H9 (cell line): Measurements from ENCODE around the gene AHSG. TPM values are rescaled to one million over a fixed set of nuclear protein-coding genes. Genes with fewer than 3 reads are reported as not detected.

ENCODE experiments used
- DNase-seq: peaks from one replicate; pipeline ENCODE4 v3.0.0-alpha.2; 2017
- H2AFZ ChIP-seq: one replicate; pipeline ENCODE4 v1.6.1; 2013; ENCODE audit warnings: mild to moderate bottlenecking, low read length, control low read depth, moderate library complexity
- H2AK5ac ChIP-seq: 2 replicates; pipeline ENCODE4 v1.6.1; 2013; ENCODE audit warnings: low read length, control low read depth, mixed read lengths; ENCODE audit not compliant: insufficient read length
- H2BK120ac ChIP-seq: one replicate; pipeline ENCODE4 v1.6.1; 2013; ENCODE audit warnings: low read depth, mild to moderate bottlenecking, low read length, control low read depth, inconsistent platforms; ENCODE audit not compliant: poor library complexity, severe bottlenecking
- H2BK12ac ChIP-seq: 2 replicates; pipeline ENCODE4 v1.6.1; 2013; ENCODE audit warnings: low read length, control low read depth, mixed read lengths, low read depth; ENCODE audit not compliant: insufficient read length
- H2BK15ac ChIP-seq: 2 replicates; pipeline ENCODE4 v1.6.1; 2013; ENCODE audit warnings: low read depth, low read length, control low read depth
- H2BK20ac ChIP-seq: one replicate; pipeline ENCODE4 v1.6.1; 2013; ENCODE audit warnings: low read depth, mild to moderate bottlenecking, low read length, control low read depth, inconsistent platforms; ENCODE audit not compliant: poor library complexity, severe bottlenecking
- H2BK5ac ChIP-seq: 2 replicates; pipeline ENCODE4 v1.6.1; 2013; ENCODE audit warnings: low read length, control low read depth, mixed read lengths; ENCODE audit not compliant: insufficient read length
- H3K14ac ChIP-seq: 2 replicates; pipeline ENCODE4 v1.6.1; 2013; ENCODE audit warnings: low read length, control low read depth; ENCODE audit not compliant: insufficient read depth
- H3K18ac ChIP-seq: 2 replicates; pipeline ENCODE4 v1.6.1; 2013; ENCODE audit warnings: low read depth, mild to moderate bottlenecking, mixed read lengths, low read length, control low read depth; ENCODE audit not compliant: insufficient read length
- H3K23ac ChIP-seq: 2 replicates; pipeline ENCODE4 v1.6.1; 2013; ENCODE audit warnings: low read length, control low read depth, mixed read lengths, low read depth; ENCODE audit not compliant: insufficient read length
- H3K23me2 ChIP-seq: 2 replicates; pipeline ENCODE4 v1.6.1; 2013; ENCODE audit warnings: low read depth, mild to moderate bottlenecking, mixed read lengths, low read length, control low read depth; ENCODE audit not compliant: insufficient read length, poor library complexity, severe bottlenecking
- H3K27ac ChIP-seq: 2 replicates; pipeline ENCODE4 v1.5.1; 2013; ENCODE audit warnings: low read length, control low read depth, mixed read lengths, low read depth; ENCODE audit not compliant: insufficient read length
- H3K27me3 ChIP-seq: 2 replicates; pipeline ENCODE4 v1.6.1; 2013; ENCODE audit warnings: low read length, control low read depth, inconsistent platforms; ENCODE audit not compliant: insufficient read depth
- H3K4ac ChIP-seq: 2 replicates; pipeline ENCODE4 v1.6.1; 2013; ENCODE audit warnings: low read depth, mild to moderate bottlenecking, control low read depth, inconsistent platforms, low read length, moderate library complexity
- H3K4me1 ChIP-seq: 2 replicates; pipeline ENCODE4 v1.6.1; 2013; ENCODE audit warnings: low read length, control low read depth, inconsistent platforms; ENCODE audit not compliant: insufficient read depth
- H3K4me2 ChIP-seq: 2 replicates; pipeline ENCODE4 v1.6.1; 2013; ENCODE audit warnings: low read length, control low read depth, mixed read lengths; ENCODE audit not compliant: insufficient read length, insufficient read depth
- H3K56ac ChIP-seq: 2 replicates; pipeline ENCODE4 v1.6.1; 2013; ENCODE audit warnings: low read depth, mild to moderate bottlenecking, mixed read lengths, low read length, control low read depth; ENCODE audit not compliant: insufficient read length
- H3K79me1 ChIP-seq: 2 replicates; pipeline ENCODE4 v1.6.1; 2013; ENCODE audit warnings: low read depth, mild to moderate bottlenecking, moderate library complexity, low read length, control low read depth, inconsistent platforms; ENCODE audit not compliant: insufficient read depth, poor library complexity, severe bottlenecking
- H3K79me2 ChIP-seq: 2 replicates; pipeline ENCODE4 v1.6.1; 2013; ENCODE audit warnings: low read length, control low read depth, inconsistent platforms; ENCODE audit not compliant: insufficient read depth
- H3K9ac ChIP-seq: 2 replicates; pipeline ENCODE4 v1.6.1; 2013; ENCODE audit warnings: low read length, control low read depth, mixed read lengths; ENCODE audit not compliant: insufficient read length; ENCODE audit errors: extremely low read depth
- H3K9me3 ChIP-seq: one replicate; pipeline ENCODE4 v1.6.1; 2013; ENCODE audit warnings: low read depth, low read length, inconsistent platforms; ENCODE audit not compliant: control insufficient read depth
- H3T11ph ChIP-seq: one replicate; pipeline ENCODE4 v1.6.1; 2013; ENCODE audit warnings: mild to moderate bottlenecking, low read length, control low read depth, inconsistent platforms
- H4K20me1 ChIP-seq: one replicate; pipeline ENCODE4 v1.6.1; 2013; ENCODE audit not compliant: control insufficient read depth, insufficient read length, insufficient read depth
- H4K5ac ChIP-seq: 2 replicates; pipeline ENCODE4 v1.6.1; 2013; ENCODE audit warnings: low read depth, mild to moderate bottlenecking, mixed read lengths, low read length, control low read depth; ENCODE audit not compliant: insufficient read length
- H4K8ac ChIP-seq: replicated peaks from 2 replicates; pipeline ENCODE4 v1.6.1; 2013; ENCODE audit warnings: low read length, control low read depth, mixed read lengths, low read depth; ENCODE audit not compliant: insufficient read length
- H4K91ac ChIP-seq: 2 replicates; pipeline ENCODE4 v1.6.1; 2013; ENCODE audit warnings: low read depth, mild to moderate bottlenecking, moderate library complexity, mixed read lengths, low read length, control low read depth; ENCODE audit not compliant: insufficient read length
- H3K27ac Mint-ChIP-seq, 3 experiments: 2 replicates in 2 of 3; 3 replicates in 1 of 3; pipeline ENCODE4 v1.8.0; 2020 to 2021; ENCODE audit warnings: mixed read lengths in 3 of 3, mild to moderate bottlenecking in 1 of 3, moderate library complexity in 1 of 3
- H3K27me3 Mint-ChIP-seq: 2 replicates; pipeline ENCODE4 v1.8.0; 2021; ENCODE audit warnings: low read depth, mild to moderate bottlenecking, moderate library complexity, mixed read lengths
- H3K36me3 Mint-ChIP-seq, 3 experiments: 2 replicates in 2 of 3; 3 replicates in 1 of 3; pipeline ENCODE4 v1.8.0; 2020 to 2021; ENCODE audit warnings: low read depth in 3 of 3, mixed read lengths in 3 of 3; ENCODE audit not compliant: insufficient read depth in 1 of 3
- H3K4me1 Mint-ChIP-seq, 2 experiments: 2 replicates each; pipeline ENCODE4 v1.8.0; 2020; ENCODE audit warnings: mixed read lengths in 2 of 2
- H3K4me3 Mint-ChIP-seq, 2 experiments: 2 replicates in 1 of 2; 3 replicates in 1 of 2; pipeline ENCODE4 v1.8.0; 2020 to 2021; ENCODE audit warnings: mild to moderate bottlenecking in 2 of 2, mixed read lengths in 2 of 2, moderate library complexity in 1 of 2
- H3K9me3 Mint-ChIP-seq, 2 experiments: 2 replicates in 1 of 2; 3 replicates in 1 of 2; pipeline ENCODE4 v1.8.0; 2020; ENCODE audit warnings: mild to moderate bottlenecking in 2 of 2, mixed read lengths in 2 of 2, moderate library complexity in 1 of 2
- WGBS: extraction: QIAGEN DNeasy Blood & Tissue Kit; methylation state at CpG from one replicate; pipeline ENCODE4 v1.1.7; 2013; ENCODE audit warnings: missing lambda C conversion rate, low lambda C conversion rate, mixed read lengths; ENCODE audit not compliant: insufficient read length; ENCODE audit errors: extremely low coverage; 5-methylcytosine and 5-hydroxymethylcytosine counted together
- total RNA-seq: library from RNA; stranded (reverse); gene quantifications from 2 replicates; pipeline ENCODE4 v1.2.1, GENCODE V29; 2021
- TF ChIP-seq, protein P1 (sequence below): fragments of 200-600 bp; sonication (generic); conservative IDR thresholded peaks from 3 replicates; pipeline ENCODE4 v1.8.0; 2021; ENCODE audit warnings: antibody characterized with exemption, mild to moderate bottlenecking

AHSG gene
- total RNA-seq, 1 experiment from 2014 or later = not detected

DNA sequence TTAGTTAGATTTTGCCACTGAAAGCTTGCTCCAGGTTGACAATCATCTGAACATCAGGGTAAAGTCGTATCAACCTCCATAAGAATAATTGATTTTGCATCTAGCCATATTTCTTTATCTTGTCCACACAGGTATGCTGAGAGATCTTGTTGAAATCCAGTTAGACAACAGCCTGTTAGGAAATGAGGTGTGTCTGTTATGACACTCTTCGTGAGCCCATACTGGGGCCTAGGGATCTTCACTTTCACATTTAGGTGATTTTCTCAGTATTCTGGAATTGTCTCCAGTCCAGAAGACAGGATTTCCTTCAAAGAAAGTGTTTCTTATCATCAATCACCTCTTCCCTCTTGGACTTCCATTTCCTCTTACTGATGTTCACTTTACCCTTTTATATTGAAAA lies 24.2 kb upstream of the AHSG start:
- Mint-ChIP-seq H3K27ac (no peak overlapping the region), H3K9me3 (no peaks in the 10 kb centered on the region), H3K27me3 (no peaks in the 10 kb centered on the region), H3K4me3 (no peak overlapping the region), H3K36me3 (peaks cover 15 to 27% (median 26%) of the 10 kb centered on the region in 3 experiments; a peak in 6 of 7 replicates), H3K4me1 (no peaks in the 10 kb centered on the region)
- H2BK15ac ChIP-seq = no peak overlapping the region
- H4K8ac ChIP-seq = no peak overlapping the region
- H3K4me1 ChIP-seq = no peaks in the 10 kb centered on the region
- H3K14ac ChIP-seq = no peak overlapping the region
- no peak overlapping the region for H2AFZ ChIP-seq
- no CpG with 5 or more reads among the region's 2 CpGs for WGBS
- H3K27ac ChIP-seq = no peak overlapping the region
- no peak overlapping the region for H4K5ac ChIP-seq
- H2BK20ac ChIP-seq = no peak overlapping the region
- no peak overlapping the region for H3T11ph ChIP-seq
- DNase-seq = no peak
- no peak overlapping the region for H3K4me2 ChIP-seq
- no peak overlapping the region for H3K56ac ChIP-seq
- H2BK5ac ChIP-seq = no peak overlapping the region
- no peak overlapping the region for H2BK120ac ChIP-seq
- H3K27me3 ChIP-seq = no peaks in the 10 kb centered on the region
- no peak overlapping the region for H2BK12ac ChIP-seq
- no peaks in the 10 kb centered on the region for H4K20me1 ChIP-seq
- no peak overlapping the region for H3K9ac ChIP-seq
- TF ChIP-seq, protein P1, sequence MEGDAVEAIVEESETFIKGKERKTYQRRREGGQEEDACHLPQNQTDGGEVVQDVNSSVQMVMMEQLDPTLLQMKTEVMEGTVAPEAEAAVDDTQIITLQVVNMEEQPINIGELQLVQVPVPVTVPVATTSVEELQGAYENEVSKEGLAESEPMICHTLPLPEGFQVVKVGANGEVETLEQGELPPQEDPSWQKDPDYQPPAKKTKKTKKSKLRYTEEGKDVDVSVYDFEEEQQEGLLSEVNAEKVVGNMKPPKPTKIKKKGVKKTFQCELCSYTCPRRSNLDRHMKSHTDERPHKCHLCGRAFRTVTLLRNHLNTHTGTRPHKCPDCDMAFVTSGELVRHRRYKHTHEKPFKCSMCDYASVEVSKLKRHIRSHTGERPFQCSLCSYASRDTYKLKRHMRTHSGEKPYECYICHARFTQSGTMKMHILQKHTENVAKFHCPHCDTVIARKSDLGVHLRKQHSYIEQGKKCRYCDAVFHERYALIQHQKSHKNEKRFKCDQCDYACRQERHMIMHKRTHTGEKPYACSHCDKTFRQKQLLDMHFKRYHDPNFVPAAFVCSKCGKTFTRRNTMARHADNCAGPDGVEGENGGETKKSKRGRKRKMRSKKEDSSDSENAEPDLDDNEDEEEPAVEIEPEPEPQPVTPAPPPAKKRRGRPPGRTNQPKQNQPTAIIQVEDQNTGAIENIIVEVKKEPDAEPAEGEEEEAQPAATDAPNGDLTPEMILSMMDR = no peak
- no peak overlapping the region for H4K91ac ChIP-seq
- H3K9me3 ChIP-seq = no peaks in the 10 kb centered on the region
- H3K79me2 ChIP-seq = no peaks in the 10 kb centered on the region
- H3K23ac ChIP-seq = no peak overlapping the region
- H2AK5ac ChIP-seq = no peak overlapping the region
- no peaks in the 10 kb centered on the region for H3K23me2 ChIP-seq
- H3K4ac ChIP-seq = no peak overlapping the region
- no peaks in the 10 kb centered on the region for H3K79me1 ChIP-seq
- no peak overlapping the region for H3K18ac ChIP-seq
